ENCODE data around the gene VGLL2. TPM values are rescaled to one million over a fixed set of nuclear protein-coding genes. Genes with fewer than 3 reads are reported as not detected.

The VGLL2 gene
- total RNA-seq, 4 donors from 2014 or later = not detected

DNA sequence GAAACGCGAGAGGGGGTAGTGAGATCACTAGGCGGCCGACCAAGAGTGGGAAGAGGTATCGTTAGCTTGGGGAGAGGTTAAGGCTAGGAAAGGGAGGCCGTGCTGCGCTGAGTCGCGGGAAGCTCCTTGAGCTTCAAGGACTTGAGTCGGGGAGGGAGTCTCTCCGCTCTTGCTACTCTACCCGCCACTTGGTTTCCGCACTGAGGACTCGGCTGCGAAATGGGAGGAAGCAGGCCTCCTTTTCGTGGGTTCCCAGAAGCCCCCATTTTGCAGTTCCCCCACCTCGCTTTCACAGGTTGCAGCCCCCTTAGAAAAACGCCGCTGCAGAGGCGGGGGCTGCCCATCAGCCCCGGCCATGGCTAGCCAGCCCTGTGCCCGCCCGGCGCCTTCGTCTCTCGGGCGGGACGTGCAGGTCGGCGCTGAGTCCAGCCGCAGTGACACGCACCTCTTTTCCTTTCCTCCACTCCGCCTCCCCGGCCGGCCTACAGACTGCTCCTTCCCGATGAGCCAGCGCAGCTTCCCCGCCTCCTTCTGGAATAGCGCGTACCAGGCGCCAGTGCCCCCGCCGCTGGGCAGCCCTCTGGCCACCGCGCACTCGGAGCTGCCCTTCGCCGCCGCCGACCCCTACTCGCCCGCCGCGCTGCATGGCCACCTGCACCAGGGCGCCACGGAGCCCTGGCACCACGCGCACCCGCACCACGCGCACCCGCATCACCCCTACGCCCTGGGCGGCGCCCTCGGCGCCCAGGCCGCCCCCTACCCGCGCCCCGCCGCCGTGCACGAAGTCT lies 4.9 kb downstream of the VGLL2 start:
- TF ChIP-seq, protein P1, sequence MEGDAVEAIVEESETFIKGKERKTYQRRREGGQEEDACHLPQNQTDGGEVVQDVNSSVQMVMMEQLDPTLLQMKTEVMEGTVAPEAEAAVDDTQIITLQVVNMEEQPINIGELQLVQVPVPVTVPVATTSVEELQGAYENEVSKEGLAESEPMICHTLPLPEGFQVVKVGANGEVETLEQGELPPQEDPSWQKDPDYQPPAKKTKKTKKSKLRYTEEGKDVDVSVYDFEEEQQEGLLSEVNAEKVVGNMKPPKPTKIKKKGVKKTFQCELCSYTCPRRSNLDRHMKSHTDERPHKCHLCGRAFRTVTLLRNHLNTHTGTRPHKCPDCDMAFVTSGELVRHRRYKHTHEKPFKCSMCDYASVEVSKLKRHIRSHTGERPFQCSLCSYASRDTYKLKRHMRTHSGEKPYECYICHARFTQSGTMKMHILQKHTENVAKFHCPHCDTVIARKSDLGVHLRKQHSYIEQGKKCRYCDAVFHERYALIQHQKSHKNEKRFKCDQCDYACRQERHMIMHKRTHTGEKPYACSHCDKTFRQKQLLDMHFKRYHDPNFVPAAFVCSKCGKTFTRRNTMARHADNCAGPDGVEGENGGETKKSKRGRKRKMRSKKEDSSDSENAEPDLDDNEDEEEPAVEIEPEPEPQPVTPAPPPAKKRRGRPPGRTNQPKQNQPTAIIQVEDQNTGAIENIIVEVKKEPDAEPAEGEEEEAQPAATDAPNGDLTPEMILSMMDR (IDR thresholded peaks at IDR 0.05; ENCODE audit: low read depth) = no peak

DNA sequence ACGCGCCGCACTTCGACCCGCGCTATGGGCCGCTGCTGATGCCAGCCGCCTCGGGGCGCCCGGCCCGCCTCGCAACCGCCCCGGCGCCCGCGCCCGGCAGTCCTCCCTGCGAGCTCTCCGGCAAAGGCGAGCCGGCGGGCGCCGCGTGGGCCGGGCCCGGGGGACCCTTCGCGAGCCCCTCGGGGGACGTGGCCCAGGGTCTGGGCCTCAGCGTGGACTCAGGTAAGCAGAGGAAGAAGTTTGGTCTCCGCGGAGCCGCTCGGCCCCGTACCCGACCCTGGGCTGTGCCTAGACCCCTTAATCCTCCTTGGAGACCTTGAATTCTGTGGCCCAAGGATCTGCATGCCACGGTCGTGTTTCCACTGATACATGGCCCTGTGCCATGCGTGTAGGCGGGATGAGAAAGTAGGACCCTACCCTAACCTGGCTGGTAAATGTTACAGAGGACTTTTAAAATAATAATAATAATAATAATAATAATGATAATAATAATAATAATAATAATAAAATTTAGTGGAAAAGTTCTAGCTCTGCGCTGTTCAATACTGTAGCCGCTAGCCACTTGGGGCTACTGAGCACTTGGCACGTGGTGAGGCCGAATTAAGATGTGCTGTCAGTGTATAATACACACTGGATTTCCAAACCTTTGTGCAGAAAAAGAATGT lies 5.6 kb downstream of the VGLL2 start:
- TF ChIP-seq, protein P1 (IDR thresholded peaks at IDR 0.05; ENCODE audit: low read depth) = no peak

DNA sequence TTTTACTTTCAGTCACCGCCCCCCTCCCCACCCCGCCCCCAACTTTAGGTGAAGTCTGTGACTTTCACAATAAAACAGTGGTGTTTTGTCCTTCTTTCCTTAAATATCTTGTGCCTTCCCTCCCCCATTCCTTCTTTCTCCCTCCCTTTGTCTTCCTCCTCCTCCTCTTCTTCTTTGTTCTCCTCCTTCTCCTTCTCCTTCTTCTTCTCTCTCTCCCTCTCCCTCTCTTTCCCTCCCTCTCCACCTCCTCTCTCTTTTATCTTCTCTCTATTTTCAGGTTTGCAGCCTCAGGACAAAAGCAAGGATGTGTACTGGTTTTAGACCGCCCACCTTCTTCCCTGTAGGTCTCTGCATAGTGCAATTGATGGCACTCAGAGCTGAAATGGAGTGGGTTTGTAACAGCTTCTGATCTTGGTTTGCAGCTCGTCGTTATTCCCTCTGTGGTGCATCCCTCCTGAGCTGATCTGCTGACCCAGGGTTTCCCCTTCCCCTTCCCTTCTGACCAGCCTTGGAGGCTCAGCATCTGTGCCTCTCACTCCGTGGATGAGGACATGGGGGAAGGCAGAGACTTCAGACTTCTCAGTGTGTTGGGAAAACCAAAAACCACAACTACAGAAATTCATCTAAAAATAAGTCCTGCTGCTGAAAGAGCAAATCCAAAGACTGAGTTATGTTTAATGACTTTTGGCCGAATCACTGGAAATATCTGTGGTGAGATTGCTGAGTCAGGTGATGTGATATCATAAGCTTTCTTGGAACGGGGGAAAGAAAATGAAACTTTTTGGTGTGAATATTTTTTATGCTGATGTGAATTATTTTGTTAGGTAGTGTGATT lies 6.9 kb downstream of the VGLL2 start:
- TF ChIP-seq, protein P1 (IDR thresholded peaks at IDR 0.05; ENCODE audit: low read depth) = no peak

DNA sequence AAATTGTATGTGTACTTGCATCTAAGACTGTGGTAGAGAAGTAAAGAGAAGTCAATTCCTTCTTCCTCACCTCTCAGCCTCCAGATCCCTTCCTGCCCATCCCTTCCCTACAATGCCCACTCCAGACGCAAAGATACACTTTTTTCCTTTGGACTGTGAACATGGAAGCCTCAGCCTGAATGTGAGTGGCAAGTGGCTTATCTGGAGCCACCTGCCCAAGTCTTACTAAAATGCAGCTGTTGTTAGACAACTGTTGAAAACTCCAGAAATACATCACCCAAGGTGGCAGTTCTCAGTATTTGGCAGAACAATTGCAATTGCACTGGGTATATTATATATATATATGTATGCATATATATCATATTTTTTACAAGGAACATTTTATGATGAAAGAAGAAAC lies 7.5 kb downstream of the VGLL2 start:
- TF ChIP-seq, protein P1 (IDR thresholded peaks at IDR 0.05; ENCODE audit: low read depth) = no peak

DNA sequence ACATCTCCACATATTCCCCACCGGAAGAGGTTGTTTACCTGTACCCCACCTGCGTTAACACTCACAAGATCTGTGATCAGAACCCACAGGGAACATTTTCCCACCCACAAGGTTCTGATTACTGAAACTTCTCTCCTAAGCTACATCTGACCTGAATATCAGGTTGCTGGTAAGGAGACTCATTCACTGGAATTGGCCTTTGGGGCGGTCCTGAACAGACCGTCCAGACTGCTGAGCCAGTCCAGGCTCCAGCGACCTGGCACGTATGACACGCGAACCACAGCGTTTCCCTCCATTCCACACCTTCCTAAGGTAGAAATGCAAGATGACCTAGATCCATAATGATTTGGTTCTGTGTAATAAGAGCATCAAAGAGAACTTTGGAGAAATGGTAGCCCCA lies 9.8 kb downstream of the VGLL2 start:
- TF ChIP-seq, protein P1 (IDR thresholded peaks at IDR 0.05; ENCODE audit: low read depth) = no peak

DNA sequence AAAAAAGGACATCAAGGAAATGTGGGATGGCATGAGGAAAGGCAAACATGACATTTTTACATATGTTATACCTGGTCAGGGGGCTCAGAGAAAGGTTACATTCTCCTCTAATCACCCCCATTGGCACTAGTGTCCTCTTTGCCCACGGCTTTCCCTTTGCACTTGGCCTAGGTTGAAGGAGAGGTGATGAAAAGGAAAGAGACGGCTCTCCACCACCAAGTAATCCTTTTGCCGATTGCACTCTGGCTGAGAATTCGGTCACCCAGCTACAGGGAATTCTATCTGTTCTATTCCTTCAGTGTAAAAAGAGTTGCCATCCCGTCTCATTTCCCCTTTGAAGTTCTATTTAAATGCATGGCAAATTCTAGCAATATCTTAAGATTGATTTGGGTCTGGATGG lies 10.4 kb downstream of the VGLL2 start:
- TF ChIP-seq, protein P1 (IDR thresholded peaks at IDR 0.05; ENCODE audit: low read depth) = no peak

Measured in subcutaneous adipose tissue (tissue), 4 donors.